GM21786 (cell line): Measurements from ENCODE around the gene CCDC184.

Experiments
- ATAC-seq: cut with Tn5 transposase; IDR thresholded peaks from one replicate; pipeline ENCODE4 v1.9.1; 2021; ENCODE audit not compliant: unreplicated experiment

CCDC184 gene

GRCh38 chr12:48177982-48178381 is 5.5 kb upstream of the CCDC184 start:
- no peak for ATAC-seq

GRCh38 chr12:48179466-48179865 is 4.0 kb upstream of the CCDC184 start:
- no peak for ATAC-seq

GRCh38 chr12:48180424-48180823 is 3.0 kb upstream of the CCDC184 start:
- ATAC-seq = no peak

GRCh38 chr12:48180857-48181495 is 2.5 kb upstream of the CCDC184 start:
- ATAC-seq = no peak

GRCh38 chr12:48182631-48183030 is 813 bp upstream of the CCDC184 start:
- no peak for ATAC-seq

- ATAC-seq = no peak
These were observed 568 bp downstream of the CCDC184 start for GRCh38 chr12:48183876-48184548.

GRCh38 chr12:48184549-48184922 is 1.1 kb downstream of the CCDC184 start:
- ATAC-seq = no peak

- no peak for ATAC-seq
These were observed 1.9 kb downstream of the CCDC184 start for GRCh38 chr12:48185181-48185919.

GRCh38 chr12:48187916-48188695 is 4.7 kb downstream of the CCDC184 start:
- no peak for ATAC-seq

- peak; percentile 62 for ATAC-seq
These were observed 6.1 kb downstream of the CCDC184 start for GRCh38 chr12:48189331-48190125.

GRCh38 chr12:48191096-48191495 is 7.7 kb downstream of the CCDC184 start:
- ATAC-seq = no peak

- ATAC-seq = no peak
These were observed 9.4 kb downstream of the CCDC184 start for GRCh38 chr12:48192861-48193260.

- no peak for ATAC-seq
These were observed 10.2 kb downstream of the CCDC184 start for GRCh38 chr12:48193623-48194022.

- ATAC-seq = no peak
These were observed 11.4 kb downstream of the CCDC184 start for GRCh38 chr12:48194799-48195201.

- peak; percentile 26 for ATAC-seq
These were observed 14.1 kb downstream of the CCDC184 start for GRCh38 chr12:48197549-48197970.

- ATAC-seq = peak; percentile 100
These were observed 14.7 kb downstream of the CCDC184 start for GRCh38 chr12:48197971-48198671.

GRCh38 chr12:48198672-48198971 is 15.2 kb downstream of the CCDC184 start:
- no peak for ATAC-seq

- ATAC-seq = no peak
These were observed 15.5 kb downstream of the CCDC184 start for GRCh38 chr12:48198985-48199384.

GRCh38 chr12:48199774-48200221 is 16.4 kb downstream of the CCDC184 start:
- no peak for ATAC-seq

GRCh38 chr12:48201091-48201490 is 17.6 kb downstream of the CCDC184 start:
- ATAC-seq = no peak
